Fibroblast of skin of right quadriceps (primary cell): ENCODE measurements around the gene FYCO1.
A peak's percentile ranks its signal among the peaks of the same experiment; 100 is the strongest.

ENCODE experiments used
- DNase-seq: peaks from one replicate; pipeline ENCODE4 v3.0.0-alpha.2; 2013

FYCO1 gene

DNA sequence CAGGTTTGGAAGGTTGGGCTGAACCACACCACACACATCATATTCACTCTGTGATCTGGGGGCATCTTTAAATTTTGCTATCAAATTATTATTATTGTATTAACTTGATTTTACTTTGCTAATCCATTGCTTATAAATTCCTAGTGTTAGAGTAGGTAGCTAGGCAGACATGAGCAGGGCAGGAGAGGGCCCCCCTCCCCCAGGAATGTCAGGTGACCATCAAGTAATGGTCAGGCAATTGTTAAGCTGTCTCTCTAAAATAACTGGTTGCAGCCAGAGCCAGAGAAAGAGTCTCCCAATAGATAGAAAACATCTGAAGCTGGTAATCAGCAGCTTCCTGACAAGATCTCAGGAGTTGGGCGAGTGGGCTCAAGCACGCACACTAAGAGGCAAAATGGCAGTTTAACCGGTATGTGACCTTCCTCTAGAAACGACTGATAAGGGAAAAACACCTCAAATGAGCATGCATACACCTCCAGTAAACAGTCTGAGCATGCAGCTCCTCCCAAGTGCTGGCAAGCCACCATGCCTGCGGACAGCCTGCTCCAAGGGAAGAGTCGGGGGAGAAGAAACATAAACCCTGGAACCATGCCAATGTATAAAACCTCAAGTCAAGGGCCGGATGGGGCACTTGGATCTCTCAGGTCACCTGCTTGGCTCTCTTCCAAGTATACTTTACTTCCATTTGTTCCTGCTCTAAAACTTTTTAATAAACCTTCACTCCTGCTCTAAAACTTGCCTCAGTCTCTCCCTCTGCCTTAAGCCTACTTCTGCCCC lies 55.4 kb downstream of the FYCO1 start:
- no peak for DNase-seq

DNA sequence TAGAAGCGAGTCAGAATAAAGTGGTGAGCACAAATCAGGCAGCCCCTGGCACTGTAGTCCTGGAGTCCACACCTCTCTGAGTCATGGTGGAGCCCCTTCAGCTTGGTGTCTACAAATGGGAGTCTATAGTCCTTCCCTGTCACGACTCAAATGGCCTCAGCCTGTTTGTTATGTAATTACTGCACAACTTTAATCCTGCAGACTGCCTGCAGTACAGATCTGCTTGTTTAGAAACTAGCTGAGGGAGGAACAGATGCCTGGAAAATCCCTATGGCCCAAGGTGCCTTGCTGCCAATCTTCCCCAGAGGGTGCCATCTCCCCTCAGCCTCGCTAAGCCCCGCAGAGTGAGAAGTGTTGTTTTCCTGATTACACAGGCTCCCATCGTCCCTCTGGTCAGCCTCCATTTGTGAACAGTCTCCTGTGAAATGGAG lies 56.3 kb downstream of the FYCO1 start:
- no peak for DNase-seq

DNA sequence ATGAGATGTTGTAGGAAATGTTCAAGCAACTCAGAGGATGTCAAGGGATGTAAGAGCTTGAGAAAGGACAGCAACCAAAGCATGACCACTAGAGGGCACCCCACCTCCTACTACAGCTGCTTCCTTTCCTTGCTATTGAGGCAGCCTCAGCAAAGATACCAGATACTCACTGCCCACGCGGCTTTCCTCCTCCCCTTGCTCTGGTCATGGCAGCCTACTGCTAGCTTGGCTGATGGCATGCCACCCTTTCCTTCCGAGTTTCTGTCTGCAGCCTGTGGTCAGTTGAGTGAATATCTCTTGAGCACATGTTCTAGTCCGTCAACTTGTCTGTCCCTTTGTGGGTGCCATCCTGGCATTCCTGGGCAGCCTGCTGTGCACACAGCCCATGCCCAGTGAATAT lies 56.8 kb downstream of the FYCO1 start:
- peak; percentile 79 for DNase-seq

DNA sequence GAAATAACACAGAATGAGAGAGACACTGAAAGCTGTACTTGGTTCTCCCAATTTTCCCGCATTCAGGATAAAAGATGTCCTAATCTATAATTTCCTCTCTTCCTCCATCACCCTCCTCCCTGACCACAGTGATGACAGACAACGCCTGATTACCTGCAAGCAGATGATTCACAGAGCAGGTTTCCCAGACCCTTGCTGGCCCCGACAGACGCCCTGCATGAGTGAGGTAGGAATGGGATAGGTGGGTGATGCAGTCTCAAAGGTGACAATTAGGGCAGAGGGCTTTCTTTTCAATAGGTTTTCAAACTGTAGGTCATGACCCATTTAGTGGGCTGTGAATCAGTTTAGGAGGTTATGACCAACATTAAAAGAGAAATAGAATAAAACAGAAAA lies 57.6 kb downstream of the FYCO1 start:
- DNase-seq: no peak

DNA sequence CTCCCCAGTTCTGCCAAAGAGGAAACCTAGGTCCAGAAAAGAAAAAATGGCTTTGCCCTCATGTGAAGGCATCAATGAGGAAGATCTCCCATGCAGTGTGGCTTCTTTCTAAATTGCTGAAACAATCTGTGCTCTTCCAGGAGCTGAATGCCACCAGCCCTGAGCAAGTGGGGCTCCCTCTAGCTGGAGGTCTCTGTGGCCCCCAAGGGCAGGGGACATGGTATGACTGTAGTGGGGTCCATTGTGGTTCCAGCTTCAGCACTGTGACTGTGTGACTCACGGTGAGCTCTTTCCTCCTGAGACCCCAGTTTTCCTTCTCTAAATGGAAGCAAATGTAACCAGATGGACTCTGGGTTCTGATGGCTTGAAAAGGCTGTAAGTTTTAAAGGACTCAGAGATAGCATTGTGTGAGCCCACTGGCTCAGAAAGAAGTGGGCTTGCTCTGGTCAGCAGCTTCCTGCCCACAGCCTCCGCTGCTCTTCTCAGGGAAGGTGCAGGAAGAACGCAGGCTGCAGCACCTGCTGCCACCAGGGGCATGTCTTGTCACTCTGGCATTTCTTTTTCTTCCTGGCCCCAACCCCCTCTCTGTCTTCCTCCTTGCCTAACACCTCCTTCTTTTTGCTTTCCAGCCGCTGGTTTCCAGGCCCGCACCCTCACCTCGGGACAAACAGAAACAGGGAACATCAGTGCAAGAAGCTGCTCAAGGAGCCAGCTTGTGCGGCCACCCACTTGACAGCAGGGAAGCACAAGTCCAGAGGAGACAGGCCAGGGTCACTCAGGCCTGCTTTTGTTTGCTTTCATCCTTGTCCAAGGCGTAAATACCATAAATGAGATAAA lies 58.2 kb downstream of the FYCO1 start:
- no peak for DNase-seq

DNA sequence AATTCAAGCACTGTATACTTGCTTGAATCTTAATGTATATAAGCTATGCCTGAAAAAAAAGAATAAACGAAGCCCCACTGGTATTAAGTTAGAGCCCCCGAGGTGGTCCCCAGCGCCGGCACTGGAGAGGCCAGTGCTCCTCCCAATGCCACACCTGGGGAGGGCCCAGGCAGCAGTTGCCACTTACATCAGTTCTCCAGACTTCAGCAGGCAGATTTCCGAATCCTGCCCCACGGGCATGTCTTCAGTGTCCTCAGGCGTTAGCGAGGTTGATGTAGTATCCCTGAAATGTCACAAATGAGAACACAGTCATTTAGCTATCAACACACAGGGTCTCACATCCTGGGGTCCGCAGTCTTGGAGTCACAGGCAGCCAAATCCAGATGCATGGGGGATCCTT lies 59.4 kb downstream of the FYCO1 start:
- no peak for DNase-seq

DNA sequence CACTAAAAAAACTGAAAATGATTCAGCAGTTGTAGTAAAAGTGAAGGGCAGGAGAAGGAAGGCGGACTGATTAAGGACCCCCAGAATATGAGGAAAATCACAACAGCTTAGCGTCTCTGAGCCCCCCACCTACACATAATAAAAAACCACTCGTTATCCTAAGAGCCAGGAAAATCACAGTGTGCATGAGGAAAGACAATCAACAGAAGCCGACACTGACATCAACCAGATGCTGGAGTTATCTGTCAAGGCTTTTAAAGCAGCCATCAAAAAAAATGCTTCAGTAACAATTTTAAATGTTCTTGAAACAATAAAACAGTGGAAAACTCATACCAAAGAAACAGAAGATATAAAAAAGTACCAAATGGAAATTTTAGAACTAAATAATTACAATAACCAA lies 62.0 kb downstream of the FYCO1 start:
- no peak for DNase-seq

DNA sequence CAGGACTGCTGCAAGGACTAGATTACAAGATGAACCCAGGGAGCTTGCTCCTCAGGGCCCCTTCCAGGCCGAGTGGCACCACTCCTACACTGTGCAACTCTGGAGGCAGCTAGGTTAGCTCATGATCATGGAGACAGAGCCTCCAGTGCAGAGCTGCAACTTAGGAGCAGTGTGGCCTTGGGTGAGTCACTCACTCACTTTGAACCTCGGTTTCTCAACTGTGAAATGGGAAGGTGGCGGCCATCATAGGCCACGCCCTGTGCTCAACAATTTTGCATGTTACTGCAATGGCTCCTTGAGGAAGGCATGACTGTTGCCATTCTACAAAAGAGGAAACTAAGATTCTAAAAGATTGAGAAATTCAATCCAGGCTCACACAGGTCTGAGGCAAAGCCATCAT lies 63.5 kb downstream of the FYCO1 start:
- DNase-seq: no peak

DNA sequence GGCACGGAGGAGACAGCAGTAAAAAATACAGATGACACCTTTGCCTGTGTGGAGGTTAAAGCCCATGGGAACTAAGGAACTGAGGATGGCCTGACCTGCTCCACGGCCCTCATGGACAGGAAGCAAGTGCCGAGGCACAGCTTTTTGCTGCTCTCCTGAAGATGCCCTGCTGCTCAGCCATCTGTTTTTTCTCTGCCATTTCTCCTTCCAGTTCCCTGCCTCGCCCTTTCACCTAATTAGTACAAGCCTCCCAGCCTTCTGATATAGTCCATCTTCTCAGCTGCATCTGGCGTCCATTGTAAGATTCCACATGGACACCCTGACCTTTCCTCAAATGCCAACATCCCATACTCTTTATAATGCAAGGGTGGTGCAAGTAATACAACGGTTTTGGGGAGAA lies 64.1 kb downstream of the FYCO1 start:
- DNase-seq: no peak

DNA sequence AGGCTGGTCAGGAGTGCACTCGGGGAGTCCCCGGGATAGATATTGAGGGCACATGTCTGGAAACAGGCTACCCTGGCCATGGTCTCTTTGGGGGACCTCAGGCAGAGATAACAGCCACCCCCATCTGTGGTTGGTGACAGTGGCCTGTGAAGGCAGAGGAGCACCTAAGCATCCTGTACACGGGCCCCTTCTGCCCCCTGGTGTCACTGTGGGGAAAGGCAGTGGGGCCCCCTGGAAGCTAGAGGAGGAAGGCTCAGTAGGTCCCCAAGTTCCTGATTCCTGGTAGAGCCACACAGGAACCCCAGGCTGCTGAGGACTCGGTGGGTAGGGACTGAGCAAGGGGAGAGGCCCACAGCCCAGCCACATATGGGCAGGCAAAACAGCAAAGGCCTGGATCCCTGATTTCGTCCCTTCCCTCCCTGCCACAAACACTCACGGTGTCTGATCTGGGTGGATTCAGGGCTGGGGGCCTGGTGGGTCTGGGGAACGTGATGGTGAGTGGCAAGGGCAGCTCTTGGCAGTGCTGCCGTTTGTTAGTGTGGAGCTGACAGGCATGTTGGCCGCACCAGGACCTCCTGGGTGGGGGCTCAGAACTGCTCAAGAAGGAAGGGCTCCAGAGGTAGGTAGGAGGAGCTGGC lies 66.5 kb downstream of the FYCO1 start:
- peak; percentile 28 for DNase-seq

DNA sequence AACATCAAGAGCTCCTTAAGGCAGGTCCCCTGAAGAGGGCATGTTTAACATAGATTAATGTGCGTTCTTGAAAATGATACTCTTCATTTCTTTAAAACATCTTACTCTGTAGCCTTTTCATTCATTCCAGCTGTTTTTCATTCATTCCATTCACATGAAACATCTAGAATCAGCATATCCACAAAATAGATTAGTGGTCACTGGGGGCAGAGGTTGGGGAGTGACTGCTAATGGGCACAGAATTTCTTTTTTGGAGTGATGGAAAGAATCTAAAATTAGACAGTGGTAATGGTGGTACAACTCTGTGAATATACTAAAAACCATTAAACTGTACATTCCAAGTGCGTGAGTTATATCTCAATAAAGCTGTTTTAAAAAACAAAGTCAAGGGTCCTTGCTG lies 67.7 kb downstream of the FYCO1 start:
- peak; percentile 43 for DNase-seq

DNA sequence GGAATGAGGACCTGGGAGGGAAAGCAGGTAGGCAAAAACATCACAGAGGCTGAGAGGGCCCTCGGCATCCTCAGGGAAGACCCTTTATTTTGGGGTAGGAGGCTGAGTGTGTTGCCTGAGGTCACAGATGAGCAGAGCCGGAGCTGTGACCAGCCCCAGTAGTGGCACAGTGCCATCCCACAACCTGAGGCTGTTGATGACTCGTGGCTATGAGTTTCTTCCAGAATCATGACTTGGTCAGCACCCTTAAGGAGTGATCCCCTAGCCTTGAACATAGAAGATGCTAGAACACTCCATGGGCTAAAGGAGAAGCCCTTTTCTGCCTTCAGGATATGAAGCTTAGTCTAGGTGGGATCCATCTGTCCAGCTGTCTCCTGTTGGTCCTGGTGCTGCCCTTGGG lies 71.9 kb downstream of the FYCO1 start:
- DNase-seq: peak; percentile 53

DNA sequence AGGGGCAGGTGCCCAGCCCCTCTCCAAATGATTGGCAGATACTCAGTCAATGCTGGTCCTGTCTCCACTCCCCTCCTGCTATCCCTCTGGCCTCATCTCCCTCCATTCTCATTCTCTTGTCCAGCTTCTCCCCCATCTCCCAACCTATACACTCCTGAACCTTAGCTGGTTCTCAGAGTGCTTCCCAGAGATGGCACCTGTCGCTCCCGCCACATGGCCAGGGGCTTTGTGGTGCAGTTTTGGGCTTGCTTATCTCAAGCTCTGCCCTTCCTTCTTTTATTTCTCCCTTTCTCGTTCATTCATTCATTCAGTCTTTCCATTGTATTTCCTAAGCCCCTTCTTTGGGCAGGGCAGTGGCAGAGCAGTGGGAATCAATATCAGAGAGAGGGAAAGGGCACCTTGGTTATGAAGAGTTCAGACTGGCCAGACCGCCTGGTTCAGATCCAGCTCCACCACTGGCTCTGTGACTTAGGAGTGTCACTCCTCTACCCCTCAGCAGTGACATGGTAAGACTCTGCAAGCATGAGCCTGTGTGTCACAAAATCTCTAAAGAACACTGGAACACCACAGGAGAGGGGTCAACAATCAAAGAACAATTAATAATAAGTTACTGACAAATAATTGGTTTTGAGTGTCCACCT lies 72.6 kb downstream of the FYCO1 start:
- no peak for DNase-seq

DNA sequence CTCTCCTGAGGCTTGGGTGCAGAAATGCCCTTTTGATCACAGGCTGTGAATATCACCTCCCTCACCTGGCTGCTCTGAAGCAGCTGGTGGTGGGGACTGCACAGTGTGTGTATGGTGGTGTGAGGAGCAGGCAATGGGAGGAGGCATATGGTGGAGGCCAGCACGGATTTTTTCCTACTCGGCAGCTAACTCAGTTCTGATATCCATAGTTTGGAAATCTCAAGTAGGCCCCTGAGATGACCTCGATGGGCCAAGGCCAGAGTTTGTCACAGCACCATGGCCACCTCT lies 73.6 kb downstream of the FYCO1 start:
- no peak for DNase-seq

DNA sequence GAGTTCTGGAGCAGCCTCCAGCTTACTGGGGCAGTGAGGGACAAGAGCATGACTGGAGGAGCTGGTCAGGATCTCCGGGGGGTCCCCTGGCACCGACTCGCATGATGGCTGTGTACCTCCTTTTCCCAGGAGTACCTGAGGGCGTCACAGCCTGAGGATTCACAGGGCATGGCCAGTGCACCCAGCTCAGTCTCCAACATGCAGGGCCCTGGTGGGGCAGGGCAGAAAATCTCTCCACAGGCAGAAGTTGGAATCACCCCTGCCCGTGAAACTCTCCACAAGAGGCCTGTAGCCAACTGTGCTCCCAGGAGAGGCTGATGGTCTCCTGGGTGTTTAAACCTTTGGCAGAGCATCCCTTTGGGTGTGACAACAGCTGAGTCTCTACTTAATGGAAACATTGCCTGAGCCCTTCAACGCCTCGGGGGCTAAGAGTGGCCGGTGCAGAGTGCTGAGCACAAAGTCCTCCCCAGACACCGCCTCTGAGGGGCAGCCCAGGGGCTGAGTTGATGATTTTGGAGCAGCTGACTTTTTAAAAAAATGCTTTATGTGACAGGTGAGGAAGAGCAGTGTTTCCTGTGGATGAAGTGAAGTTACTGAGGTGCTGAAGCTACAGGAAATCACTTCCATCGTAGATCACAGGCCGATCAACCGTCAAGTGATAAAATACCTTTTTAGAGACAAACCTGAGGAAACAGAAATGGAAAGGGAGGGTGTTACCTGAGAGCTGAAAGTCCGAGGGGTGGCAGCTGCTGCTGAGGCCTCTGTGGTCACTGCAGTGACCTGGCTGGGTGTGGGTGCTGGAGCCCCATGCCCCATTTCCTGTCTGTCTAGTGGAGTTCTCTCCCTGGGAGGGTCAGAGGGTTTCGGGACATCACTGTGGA lies 74.2 kb downstream of the FYCO1 start:
- DNase-seq: no peak

DNA sequence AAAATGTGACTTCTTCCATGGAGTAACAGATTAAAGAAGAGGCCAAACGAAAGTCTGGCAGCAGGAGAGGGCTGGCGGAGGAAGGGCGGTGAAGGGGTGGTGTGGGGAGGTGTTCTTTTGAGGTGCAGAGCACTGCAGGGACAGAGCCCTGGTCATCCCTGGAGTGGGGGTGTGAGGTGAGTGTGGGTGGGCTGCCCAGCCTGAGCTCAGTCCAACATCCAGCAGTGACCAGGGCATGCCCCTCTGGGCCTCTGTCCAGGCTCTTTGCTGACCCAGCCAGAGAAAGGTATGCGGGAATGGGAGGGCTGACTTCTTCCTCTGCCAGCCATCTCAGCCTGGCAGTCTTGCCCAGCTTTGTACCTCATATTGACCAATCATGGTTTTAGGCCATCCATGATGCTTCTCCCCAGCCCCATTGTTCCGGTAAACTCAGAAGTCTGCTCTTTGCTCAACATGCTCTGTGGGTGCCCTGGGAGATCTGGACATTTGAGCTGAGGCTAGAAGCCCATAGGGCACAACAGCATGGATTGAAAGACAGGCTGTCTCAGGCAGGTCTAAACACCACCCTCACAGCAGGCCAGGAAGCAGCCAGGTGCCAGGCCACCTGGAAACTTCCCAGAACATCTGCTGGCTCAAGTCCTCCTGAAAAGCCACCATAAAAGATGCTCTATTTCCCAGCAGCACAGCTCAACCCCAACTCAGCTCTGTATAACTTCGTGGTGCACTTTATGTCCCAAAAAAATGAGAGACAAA lies 78.3 kb downstream of the FYCO1 start:
- DNase-seq: no peak

DNA sequence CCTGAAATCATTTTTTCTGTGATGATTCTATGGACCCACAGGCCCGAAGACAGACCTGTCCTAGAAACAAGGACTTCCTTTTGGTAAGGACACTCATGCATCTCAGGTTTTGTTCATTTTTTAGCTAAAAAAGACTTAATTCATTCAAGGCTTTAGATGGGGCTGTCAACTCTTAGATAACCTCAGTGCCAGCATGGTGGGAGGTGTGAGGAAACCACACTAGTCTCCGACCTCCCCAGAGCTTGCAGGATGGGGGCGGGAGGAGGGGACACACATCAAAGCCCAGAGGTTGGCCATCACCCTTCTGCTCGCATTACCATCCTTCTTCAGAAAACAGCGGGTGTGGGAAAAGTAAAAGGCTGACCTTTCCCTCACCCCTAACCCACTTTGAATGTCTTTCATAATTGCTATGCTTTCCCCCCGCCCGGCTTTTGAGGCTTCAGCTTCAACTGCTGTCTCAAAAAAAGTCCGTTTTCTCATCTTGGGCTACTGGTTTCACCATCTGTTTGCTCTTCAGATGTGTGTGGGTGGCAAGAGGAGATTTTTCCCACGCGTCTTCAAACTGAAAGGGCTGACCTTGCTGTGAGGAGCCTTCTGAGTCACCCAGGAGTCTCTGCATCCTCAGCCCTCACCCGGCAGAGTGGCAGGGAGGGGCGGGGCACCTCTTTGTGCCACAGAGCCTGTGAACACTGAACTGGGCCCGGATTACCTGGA lies 79.9 kb downstream of the FYCO1 start:
- DNase-seq: peak; percentile 65

DNA sequence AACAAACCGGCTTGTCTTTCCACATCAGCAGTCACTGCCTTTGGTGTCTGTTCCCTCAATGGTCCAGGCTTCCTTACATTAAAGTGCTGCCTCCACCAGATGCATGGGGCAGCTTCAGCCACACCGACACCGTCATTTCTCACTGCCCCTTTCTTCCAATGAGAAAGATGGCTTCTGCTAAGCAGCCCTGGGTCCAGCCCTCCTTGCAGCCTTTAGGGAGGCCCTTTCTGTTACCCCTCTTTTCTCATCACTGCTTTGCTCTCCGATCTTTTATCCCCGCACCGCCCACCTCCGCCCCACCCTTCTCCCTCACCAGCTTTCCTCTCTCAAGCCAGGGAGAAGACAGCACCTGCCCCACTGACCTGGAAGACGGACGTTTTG lies 80.6 kb downstream of the FYCO1 start:
- no peak for DNase-seq

DNA sequence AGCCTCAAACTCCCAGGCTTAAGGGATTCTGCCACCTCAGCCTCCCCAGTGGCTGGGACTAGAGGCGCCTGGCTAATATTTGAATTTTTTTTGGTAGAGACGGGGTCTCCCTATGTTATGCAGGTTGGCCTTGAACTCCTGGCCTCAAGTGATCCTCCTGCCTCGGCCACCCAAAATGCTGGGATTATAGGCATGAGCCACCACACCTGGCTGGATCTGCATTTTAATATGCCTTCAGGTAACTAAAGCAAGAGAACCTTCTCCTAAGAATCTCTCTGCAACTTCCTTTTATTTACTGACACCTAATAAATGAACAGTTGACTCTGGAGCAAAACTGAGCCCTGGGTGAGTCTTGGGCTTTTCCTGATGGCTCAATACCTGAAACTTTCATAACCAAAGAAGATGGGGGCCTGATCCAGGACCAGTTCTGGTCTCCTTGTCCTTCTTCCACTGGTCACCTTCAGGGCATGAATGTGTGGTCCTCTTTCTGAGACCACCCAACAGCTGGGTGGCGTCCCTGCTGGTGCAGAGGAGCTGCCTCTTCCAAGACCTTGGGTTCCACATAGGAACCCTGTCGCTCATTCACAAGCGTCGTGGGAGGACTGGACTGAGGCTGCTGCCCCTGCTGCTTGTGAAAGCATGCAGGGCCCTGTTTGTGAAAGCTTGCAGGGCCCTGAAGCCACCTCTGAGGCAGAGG lies 81.1 kb downstream of the FYCO1 start:
- DNase-seq: no peak

DNA sequence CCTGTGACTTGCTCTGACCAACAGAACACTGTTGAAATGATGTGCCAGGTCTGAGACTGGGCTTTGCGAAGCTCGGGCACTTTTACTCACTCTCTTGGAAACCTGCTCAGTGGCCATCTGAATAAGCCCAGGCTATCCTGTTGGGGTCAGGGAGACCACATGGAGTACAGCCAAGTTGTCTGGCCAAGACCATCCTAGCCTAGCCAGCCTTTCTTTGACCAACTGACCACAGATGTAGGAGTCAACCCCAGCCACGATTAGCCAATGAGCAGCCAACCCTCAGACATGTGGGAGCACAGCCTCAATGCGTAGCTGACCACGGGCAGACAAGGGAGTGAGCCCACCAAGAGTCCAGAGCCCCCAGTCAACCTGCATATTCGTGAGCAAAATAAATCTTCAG lies 83.2 kb downstream of the FYCO1 start:
- no peak for DNase-seq
